ENCODE measurements around the gene RSAD2. TPM values are rescaled to one million over a fixed set of nuclear protein-coding genes. Genes with fewer than 3 reads are reported as not detected.

RSAD2 gene
- total and polyA plus RNA-seq, 2 donors (not counting 3 experiments of a cell fraction or from before 2014, with no cell fraction given), result 0.03 to 0.18 TPM

GRCh38 chr2:6916224-6916623 is 38.6 kb downstream of the RSAD2 start:
- no TSS peak for BruUV-seq (replicated peaks)

More at GRCh38 chr2:6916224-6916623, 38.6 kb downstream of the RSAD2 start:
- POLR2A ChIA-PET, result no interaction called here
- H3K79me2 ChIP-seq (ENCODE audit: control insufficient read depth, insufficient read depth, low read length), result no peaks in the 10 kb centered on the region
- H3K9me1 ChIP-seq (replicated peaks; ENCODE audit: control insufficient read depth, extremely low read depth, insufficient read depth, low read length), result no peaks in the 10 kb centered on the region
- TF ChIP-seq MYC (IDR thresholded peaks at IDR 0.05; ENCODE audit: low read depth, low read length) (no peak), JUN (IDR thresholded peaks at IDR 0.05; ENCODE audit: borderline replicate concordance, insufficient read depth, insufficient read length, low read depth) (no peak), GATA2 (IDR thresholded peaks at IDR 0.05; ENCODE audit: insufficient read depth, insufficient read length, low read depth, low read length) (no peak), FOS (IDR thresholded peaks at IDR 0.05; ENCODE audit: borderline replicate concordance, insufficient read depth, low read length) (no peak), MAX (IDR thresholded peaks at IDR 0.05; ENCODE audit: insufficient read depth, insufficient read length) (no peak), CTCF (IDR thresholded peaks at IDR 0.05; ENCODE audit: extremely low read depth in 1 of 2, insufficient read depth in 1 of 2, low read depth in 1 of 2, low read length in 2 of 2) (no peak), POLR2AphosphoS5 (IDR thresholded peaks at IDR 0.05; ENCODE audit: insufficient read depth, low read depth, low read length) (no peak), EZH2 (IDR thresholded peaks at IDR 0.05; ENCODE audit: borderline replicate concordance, low read depth, low read length, severe bottlenecking) (no peak), POLR2A (IDR thresholded peaks at IDR 0.05; ENCODE audit: low read depth, low read length) (no peak)
- H3K9me3 ChIP-seq (replicated peaks; ENCODE audit: control insufficient read depth, insufficient read depth, low read length), result no peaks in the 10 kb centered on the region
- no peak overlapping the region for H2AFZ ChIP-seq (ENCODE audit: low read depth, low read length)
- CTCF ChIA-PET, result interaction anchor here (0.5 to 4.7 kb wide), 25 partner anchors 8 to 128 kb away, joined by 3 to 40 read pairs (median 6); partner anchors contain the start of gene RSAD2
- H3K4me2 ChIP-seq (ENCODE audit: insufficient read depth, low read length), result no peak overlapping the region
- H3K36me3 ChIP-seq (ENCODE audit: control insufficient read depth in 2 of 2, extremely low read depth in 1 of 2, insufficient read depth in 2 of 2, low read length in 2 of 2), result no peaks in the 10 kb centered on the region
- H4K20me1 ChIP-seq (replicated peaks; ENCODE audit: control insufficient read depth, extremely low read depth, insufficient read depth, low read length), result no peaks in the 10 kb centered on the region
- dilution Hi-C loops (cut with MboI; ENCODE audit: extremely low pct_ligation_motif_present, low sequenced_read_pairs), result no loop called here
- peaks cover 0 to 4% of the 10 kb centered on the region in 2 experiments for H3K27me3 ChIP-seq (ENCODE audit: control insufficient read depth in 2 of 2, insufficient read depth in 2 of 2, low read length in 2 of 2)
- H3K9ac ChIP-seq (replicated peaks; ENCODE audit: extremely low read depth, insufficient read depth, low read length), result no peak overlapping the region
- no peaks in the 10 kb centered on the region for H3K4me1 ChIP-seq (ENCODE audit: control insufficient read depth, extremely low read depth, insufficient read depth, low read length)
- no peak overlapping the region for H3K27ac ChIP-seq (ENCODE audit: insufficient read depth, low read depth, low read length)
- FAIRE-seq (no peak), DNase-seq (ENCODE audit: low read depth, low spot score) (no peak)
- no peak overlapping the region for H3K4me3 ChIP-seq (replicated peaks in 1 of 3; ENCODE audit: insufficient read depth in 1 of 3, low read depth in 1 of 3, low read length in 3 of 3)
- intact Hi-C loops (cut with micrococcal nuclease), result loop anchor here (2.0 to 5.0 kb wide), 4 partner anchors 61 to 1761 kb away; no protein-coding TSS in a partner anchor
